ENCODE data around the gene DENND5A. TPM values are rescaled to one million over a fixed set of nuclear protein-coding genes. Genes with fewer than 3 reads are reported as not detected.
A peak's percentile ranks its signal among the peaks of the same experiment; 100 is the strongest.

The DENND5A gene
- total and polyA plus RNA-seq, 10 of the 15 experiments (the other 5 are each of a cell fraction or from before 2014, with no cell fraction given), result 15.6 to 157 (median 85.1) TPM

DNA sequence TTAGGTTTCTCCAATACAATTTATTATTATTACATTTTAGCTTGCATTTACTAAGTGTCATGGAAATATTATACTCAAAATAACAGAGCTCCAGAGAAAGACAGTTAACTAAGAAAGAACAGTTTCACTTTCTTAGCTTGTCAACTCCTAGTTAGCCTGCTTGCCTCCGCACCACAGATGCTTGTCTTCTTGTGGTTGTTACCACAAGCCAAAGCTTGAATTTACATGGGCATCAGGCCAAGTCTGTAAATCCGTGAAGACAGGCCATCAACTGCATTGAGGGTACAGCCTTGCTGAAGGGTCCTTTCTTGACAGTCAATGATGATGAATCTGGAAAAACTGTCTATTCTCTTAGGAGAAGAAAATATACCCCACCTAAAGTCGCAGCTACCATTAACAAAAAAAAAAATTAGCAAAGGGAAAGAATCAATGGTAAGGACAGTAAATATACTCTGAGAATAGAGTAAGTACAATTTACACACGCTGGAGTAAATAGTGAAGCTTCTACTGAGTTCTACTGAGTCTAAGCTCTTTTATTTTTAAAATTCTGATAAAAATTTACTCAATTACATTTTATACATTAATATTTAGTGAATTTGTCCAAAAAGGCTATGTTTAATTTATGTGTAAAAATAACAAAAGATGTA, 15.6 kb upstream of the DENND5A start (continued):
- TF ChIP-seq, protein P1, sequence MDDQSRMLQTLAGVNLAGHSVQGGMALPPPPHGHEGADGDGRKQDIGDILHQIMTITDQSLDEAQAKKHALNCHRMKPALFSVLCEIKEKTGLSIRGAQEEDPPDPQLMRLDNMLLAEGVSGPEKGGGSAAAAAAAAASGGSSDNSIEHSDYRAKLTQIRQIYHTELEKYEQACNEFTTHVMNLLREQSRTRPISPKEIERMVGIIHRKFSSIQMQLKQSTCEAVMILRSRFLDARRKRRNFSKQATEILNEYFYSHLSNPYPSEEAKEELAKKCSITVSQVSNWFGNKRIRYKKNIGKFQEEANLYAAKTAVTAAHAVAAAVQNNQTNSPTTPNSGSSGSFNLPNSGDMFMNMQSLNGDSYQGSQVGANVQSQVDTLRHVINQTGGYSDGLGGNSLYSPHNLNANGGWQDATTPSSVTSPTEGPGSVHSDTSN (IDR thresholded peaks at IDR 0.05; ENCODE audit: insufficient replicate concordance, low read depth, low read length), result no peak
- TF ChIP-seq RBBP5 (conservative IDR thresholded peaks at IDR 0.05) (no peak), ZSCAN29 (IDR thresholded peaks at IDR 0.05) (no peak), WRNIP1 (IDR thresholded peaks at IDR 0.05; ENCODE audit: borderline replicate concordance, low read depth, low read length) (no peak), MTA2 (IDR thresholded peaks at IDR 0.05; ENCODE audit: low read depth) (peak; percentile 49; the same call in 1 of the 2 replicates), EZH2 (IDR thresholded peaks at IDR 0.05; ENCODE audit: borderline replicate concordance, control insufficient read depth, low read depth, low read length) (no peak), USF2 (IDR thresholded peaks at IDR 0.05; ENCODE audit: borderline replicate concordance, low read depth, low read length) (no peak), EP300 (IDR thresholded peaks at IDR 0.05; ENCODE audit: borderline replicate concordance in 1 of 2, control insufficient read depth in 1 of 2, low read depth in 2 of 2, low read length in 2 of 2) (no peak), SIN3A (IDR thresholded peaks at IDR 0.05; ENCODE audit: low read depth, low read length) (no peak), NFYA (IDR thresholded peaks at IDR 0.05; ENCODE audit: borderline replicate concordance, low read depth, low read length) (no peak), CREM (IDR thresholded peaks at IDR 0.05; ENCODE audit: low read depth) (0 out of 2 replicates have a peak, but pooled peaks have one; percentile 24), SMAD1 (IDR thresholded peaks at IDR 0.05; ENCODE audit: low read depth, partially characterized antibody) (peak; percentile 88), LARP7 (IDR thresholded peaks at IDR 0.05) (no peak), NFIC (IDR thresholded peaks at IDR 0.05; ENCODE audit: low read depth, low read length) (peak; percentile 62), ZNF622 (IDR thresholded peaks at IDR 0.05) (no peak), SRF (IDR thresholded peaks at IDR 0.05; ENCODE audit: low read depth in 2 of 2, low read length in 2 of 2) (no peak), PML (IDR thresholded peaks at IDR 0.05; ENCODE audit: low read length) (no peak), GATAD2B (conservative IDR thresholded peaks at IDR 0.05; ENCODE audit: low read depth) (no peak)
- TF ChIP-seq, protein P2, sequence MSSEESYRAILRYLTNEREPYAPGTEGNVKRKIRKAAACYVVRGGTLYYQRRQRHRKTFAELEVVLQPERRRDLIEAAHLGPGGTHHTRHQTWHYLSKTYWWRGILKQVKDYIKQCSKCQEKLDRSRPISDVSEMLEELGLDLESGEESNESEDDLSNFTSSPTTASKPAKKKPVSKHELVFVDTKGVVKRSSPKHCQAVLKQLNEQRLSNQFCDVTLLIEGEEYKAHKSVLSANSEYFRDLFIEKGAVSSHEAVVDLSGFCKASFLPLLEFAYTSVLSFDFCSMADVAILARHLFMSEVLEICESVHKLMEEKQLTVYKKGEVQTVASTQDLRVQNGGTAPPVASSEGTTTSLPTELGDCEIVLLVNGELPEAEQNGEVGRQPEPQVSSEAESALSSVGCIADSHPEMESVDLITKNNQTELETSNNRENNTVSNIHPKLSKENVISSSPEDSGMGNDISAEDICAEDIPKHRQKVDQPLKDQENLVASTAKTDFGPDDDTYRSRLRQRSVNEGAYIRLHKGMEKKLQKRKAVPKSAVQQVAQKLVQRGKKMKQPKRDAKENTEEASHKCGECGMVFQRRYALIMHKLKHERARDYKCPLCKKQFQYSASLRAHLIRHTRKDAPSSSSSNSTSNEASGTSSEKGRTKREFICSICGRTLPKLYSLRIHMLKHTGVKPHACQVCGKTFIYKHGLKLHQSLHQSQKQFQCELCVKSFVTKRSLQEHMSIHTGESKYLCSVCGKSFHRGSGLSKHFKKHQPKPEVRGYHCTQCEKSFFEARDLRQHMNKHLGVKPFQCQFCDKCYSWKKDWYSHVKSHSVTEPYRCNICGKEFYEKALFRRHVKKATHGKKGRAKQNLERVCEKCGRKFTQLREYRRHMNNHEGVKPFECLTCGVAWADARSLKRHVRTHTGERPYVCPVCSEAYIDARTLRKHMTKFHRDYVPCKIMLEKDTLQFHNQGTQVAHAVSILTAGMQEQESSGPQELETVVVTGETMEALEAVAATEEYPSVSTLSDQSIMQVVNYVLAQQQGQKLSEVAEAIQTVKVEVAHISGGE (CRISPR knock-in tag; IDR thresholded peaks at IDR 0.05), result no peak
- TF ChIP-seq, protein P3, sequence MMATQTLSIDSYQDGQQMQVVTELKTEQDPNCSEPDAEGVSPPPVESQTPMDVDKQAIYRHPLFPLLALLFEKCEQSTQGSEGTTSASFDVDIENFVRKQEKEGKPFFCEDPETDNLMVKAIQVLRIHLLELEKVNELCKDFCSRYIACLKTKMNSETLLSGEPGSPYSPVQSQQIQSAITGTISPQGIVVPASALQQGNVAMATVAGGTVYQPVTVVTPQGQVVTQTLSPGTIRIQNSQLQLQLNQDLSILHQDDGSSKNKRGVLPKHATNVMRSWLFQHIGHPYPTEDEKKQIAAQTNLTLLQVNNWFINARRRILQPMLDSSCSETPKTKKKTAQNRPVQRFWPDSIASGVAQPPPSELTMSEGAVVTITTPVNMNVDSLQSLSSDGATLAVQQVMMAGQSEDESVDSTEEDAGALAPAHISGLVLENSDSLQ (IDR thresholded peaks at IDR 0.05), result peak; percentile 60; the same call in 1 of the 2 replicates
